IMR-90 (cell line): ENCODE results near the gene SGSH. TPM values are rescaled to one million over a fixed set of nuclear protein-coding genes. Genes with fewer than 3 reads are reported as not detected.

Experiments
- ATAC-seq: fragments of 200-7000 bp; cut with Tn5 transposase; 2 replicates; pipeline ENCODE4 v1.9.1; 2020; ENCODE audit warnings: low read depth, mild to moderate bottlenecking, moderate library complexity
- BruUV-seq: library from RNA; stranded (reverse); fragments of 400-500 nt; replicated peaks from 2 replicates; lab custom pipeline; 2021; lab: Mats Ljungman, UMichigan
- CTCF ChIA-PET: fragments of 300-600 bp; formaldehyde crosslinking; extraction: SDS; loops from one replicate; lab custom pipeline; 2021; ENCODE audit warnings: antibody characterized with exemption; lab: Yijun Ruan, JAX
- POLR2A ChIA-PET: fragments of 300-600 bp; sonication (Branson Sonifier 250); formaldehyde crosslinking; loops from one replicate; lab custom pipeline; 2022; ENCODE audit warnings: antibody characterized with exemption; ENCODE audit not compliant: unreplicated experiment; lab: Charles Lee
- DNase-seq: peaks from one replicate; pipeline ENCODE4 v3.0.0; 2013
- H2AFZ ChIP-seq: replicated peaks from 2 replicates; pipeline ENCODE3; 2013; ENCODE audit warnings: low read length, mild to moderate bottlenecking; ENCODE audit not compliant: poor library complexity
- H2AK5ac ChIP-seq: 2 replicates; pipeline ENCODE4 v1.6.1; 2013; ENCODE audit warnings: low read depth, low read length, inconsistent platforms
- H2AK9ac ChIP-seq: replicated peaks from 2 replicates; pipeline ENCODE3; 2013; ENCODE audit warnings: mild to moderate bottlenecking, low read depth, low read length, moderate library complexity; ENCODE audit not compliant: poor library complexity
- H2BK120ac ChIP-seq: 2 replicates; pipeline ENCODE4 v1.6.1; 2013; ENCODE audit warnings: low read depth, low read length, inconsistent platforms
- H2BK15ac ChIP-seq: 3 replicates; pipeline ENCODE4 v1.6.1; 2013; ENCODE audit warnings: low read depth, low read length, inconsistent platforms
- H2BK20ac ChIP-seq: 2 replicates; pipeline ENCODE4 v1.6.1; 2013; ENCODE audit warnings: low read depth, mild to moderate bottlenecking, inconsistent platforms, low read length, moderate library complexity
- H2BK5ac ChIP-seq: 2 replicates; pipeline ENCODE4 v1.6.1; 2013; ENCODE audit warnings: mild to moderate bottlenecking, low read depth, low read length, inconsistent platforms; ENCODE audit not compliant: poor library complexity, severe bottlenecking
- H3K14ac ChIP-seq: replicated peaks from 2 replicates; pipeline ENCODE4 v1.6.1; 2013; ENCODE audit warnings: low read depth, low read length, inconsistent platforms
- H3K18ac ChIP-seq: 2 replicates; pipeline ENCODE4 v1.6.1; 2013; ENCODE audit warnings: low read depth, low read length, control low read depth
- H3K23ac ChIP-seq: 2 replicates; pipeline ENCODE4 v1.6.1; 2013; ENCODE audit warnings: low read depth, low read length, inconsistent platforms
- H3K27ac ChIP-seq: 2 replicates; pipeline ENCODE4 v1.5.1; 2013; ENCODE audit warnings: mild to moderate bottlenecking, control low read depth, low read length; ENCODE audit not compliant: insufficient read depth
- H3K27me3 ChIP-seq: 2 replicates; pipeline ENCODE4 v1.6.1; 2013; ENCODE audit warnings: low read length; ENCODE audit not compliant: control insufficient read depth, insufficient read depth
- H3K36me3 ChIP-seq: 2 replicates; pipeline ENCODE4 v1.6.1; 2013; ENCODE audit warnings: low read length, mixed read lengths; ENCODE audit not compliant: control insufficient read depth, insufficient read depth
- H3K4ac ChIP-seq: 2 replicates; pipeline ENCODE4 v1.6.1; 2013; ENCODE audit warnings: low read depth, low read length, inconsistent platforms
- H3K4me1 ChIP-seq: 2 replicates; pipeline ENCODE4 v1.6.1; 2013; ENCODE audit warnings: low read length, mixed read lengths; ENCODE audit not compliant: control insufficient read depth, insufficient read depth
- H3K4me2 ChIP-seq: 2 replicates; pipeline ENCODE4 v1.6.1; 2013; ENCODE audit warnings: low read depth, mild to moderate bottlenecking, control low read depth, low read length, moderate library complexity
- H3K4me3 ChIP-seq: 2 replicates; pipeline ENCODE4 v1.5.1; 2013; ENCODE audit warnings: low read depth, mild to moderate bottlenecking, control low read depth, low read length, moderate library complexity; ENCODE audit not compliant: insufficient read depth
- H3K56ac ChIP-seq: 2 replicates; pipeline ENCODE4 v1.6.1; 2013; ENCODE audit warnings: low read length, inconsistent platforms; ENCODE audit not compliant: insufficient read depth; ENCODE audit errors: extremely low read depth
- H3K79me1 ChIP-seq, 2 experiments: 2 replicates each; pipeline ENCODE4 v1.6.1; 2013; ENCODE audit warnings: low read length in 2 of 2, inconsistent platforms in 1 of 2, low read depth in 1 of 2
- H3K9ac ChIP-seq: 2 replicates; pipeline ENCODE4 v1.6.1; 2013; ENCODE audit warnings: low read depth, low read length, control low read depth
- H3K9me1 ChIP-seq: 2 replicates; pipeline ENCODE4 v1.6.1; 2013; ENCODE audit warnings: low read length, inconsistent platforms; ENCODE audit not compliant: insufficient read depth
- H3K9me3 ChIP-seq: 2 replicates; pipeline ENCODE4 v1.6.1; 2013; ENCODE audit warnings: low read length; ENCODE audit not compliant: control insufficient read depth, insufficient read depth
- H4K20me1 ChIP-seq: 2 replicates; pipeline ENCODE4 v1.6.1; 2013; ENCODE audit warnings: low read length, inconsistent platforms; ENCODE audit not compliant: insufficient read depth
- H4K5ac ChIP-seq: 2 replicates; pipeline ENCODE4 v1.6.1; 2013; ENCODE audit warnings: mild to moderate bottlenecking, low read depth, low read length, control low read depth
- H4K8ac ChIP-seq, 2 experiments: 2 replicates each; pipeline ENCODE4 v1.6.1; 2013; ENCODE audit warnings: low read depth in 2 of 2, low read length in 2 of 2, control low read depth in 1 of 2, inconsistent platforms in 1 of 2
- H4K91ac ChIP-seq: 2 replicates; pipeline ENCODE4 v1.6.1; 2013; ENCODE audit warnings: low read depth, low read length, inconsistent platforms; ENCODE audit not compliant: insufficient read depth
- BHLHE40 ChIP-seq: fragments of 150-350 bp; IDR thresholded peaks from 2 replicates; pipeline ENCODE4 v1.6.1; 2016; ENCODE audit warnings: mild to moderate bottlenecking, low read depth, low read length
- CEBPB ChIP-seq: IDR thresholded peaks from 2 replicates; pipeline ENCODE4 v1.6.1; 2012; ENCODE audit warnings: low read depth, low read length, improper control_type of control experiment
- CHD1 ChIP-seq: IDR thresholded peaks from 2 replicates; pipeline ENCODE4 v1.6.1; 2012; ENCODE audit warnings: low read depth, low read length, improper control_type of control experiment
- CTCF ChIP-seq: conservative IDR thresholded peaks from 2 replicates; pipeline ENCODE4 v1.5.1; 2012; ENCODE audit warnings: mild to moderate bottlenecking, low read depth, low read length, improper control_type of control experiment
- ELK1 ChIP-seq: fragments of 150-350 bp; IDR thresholded peaks from 2 replicates; pipeline ENCODE4 v1.6.1; 2016; ENCODE audit warnings: low read depth, mild to moderate bottlenecking, low read length, moderate library complexity, borderline replicate concordance
- FOS ChIP-seq: fragments of 150-350 bp; IDR thresholded peaks from 2 replicates; pipeline ENCODE4 v1.6.1; 2016; ENCODE audit warnings: low read depth, low read length
- MAFK ChIP-seq: IDR thresholded peaks from 2 replicates; pipeline ENCODE4 v1.6.1; 2012; ENCODE audit warnings: low read depth, low read length, improper control_type of control experiment
- MAZ ChIP-seq: IDR thresholded peaks from 2 replicates; pipeline ENCODE4 v1.6.1; 2012; ENCODE audit warnings: low read depth, mild to moderate bottlenecking, low read length, improper control_type of control experiment, moderate library complexity, borderline replicate concordance
- NFE2L2 ChIP-seq: fragments of 150-350 bp; IDR thresholded peaks from 2 replicates; pipeline ENCODE4 v1.6.1; 2016; ENCODE audit warnings: low read depth, mild to moderate bottlenecking, low read length
- POLR2A ChIP-seq: IDR thresholded peaks from 2 replicates; pipeline ENCODE4 v1.6.1; 2012; ENCODE audit warnings: mild to moderate bottlenecking, low read depth, low read length
- RAD21 ChIP-seq: IDR thresholded peaks from 2 replicates; pipeline ENCODE4 v1.6.1; 2012; ENCODE audit warnings: low read length, improper control_type of control experiment
- RCOR1 ChIP-seq: IDR thresholded peaks from 2 replicates; pipeline ENCODE4 v1.6.1; 2012; ENCODE audit warnings: mild to moderate bottlenecking, low read length, improper control_type of control experiment; ENCODE audit not compliant: insufficient replicate concordance
- RFX5 ChIP-seq: IDR thresholded peaks from 2 replicates; pipeline ENCODE4 v1.8.0; 2012; ENCODE audit warnings: low read depth, mild to moderate bottlenecking, low read length, moderate library complexity
- SMC3 ChIP-seq: fragments of 150-350 bp; IDR thresholded peaks from 2 replicates; pipeline ENCODE4 v1.6.1; 2016; ENCODE audit warnings: low read depth, mild to moderate bottlenecking, antibody characterized with exemption, low read length, moderate library complexity
- WGBS, 2 experiments: methylation state at CpG; one replicate each; pipeline versions ENCODE4 v1.1.5 to v1.1.7; 2013; ENCODE audit warnings: missing lambda C conversion rate in 2 of 2; ENCODE audit not compliant: insufficient read length in 1 of 2; ENCODE audit errors: extremely low coverage in 2 of 2; 5-methylcytosine and 5-hydroxymethylcytosine counted together
- dilution Hi-C: fragments of 300-500 bp; cut with HindIII; formaldehyde crosslinking; loops from one replicate; pipeline ENCODE4 v1.14.3; 2018; ENCODE audit warnings: low sequenced_read_pairs; ENCODE audit not compliant: unreplicated experiment
- in situ Hi-C: fragments of 300-500 bp; cut with MboI; formaldehyde crosslinking; loops from 3 replicates; pipeline ENCODE4 v1.14.3; 2019; ENCODE audit warnings: low sequenced_read_pairs, inconsistent platforms, mixed read lengths
- intact Hi-C: fragments of 100-400 bp; cut with micrococcal nuclease; formaldehyde crosslinking; loops from 2 replicates; pipeline ENCODE4 v1.10.0; 2022
- polyA plus RNA-seq, 3 experiments: library from polyadenylated mRNA; depleted of rRNA; stranded (reverse); fragments of >200 nt; gene quantifications; 2 replicates each; pipeline ENCODE4 v1.2.3, GENCODE V29; 2012; ENCODE audit warnings: low replicate concordance in 1 of 3
- total RNA-seq: library from RNA; depleted of rRNA; stranded (reverse); fragments of >200 nt; gene quantifications from 2 replicates; pipeline ENCODE4 v1.2.3, GENCODE V29; 2012
- TF ChIP-seq, protein P1 (sequence below): fragments of 150-350 bp; IDR thresholded peaks from 2 replicates; pipeline ENCODE4 v1.6.1; 2017; ENCODE audit warnings: mild to moderate bottlenecking, antibody characterized with exemption, low read length, low read depth

SGSH gene
- total and polyA plus RNA-seq, 2 of the 4 experiments (the other 2 are of a cell fraction): 3.0 to 41.5 TPM

DNA sequence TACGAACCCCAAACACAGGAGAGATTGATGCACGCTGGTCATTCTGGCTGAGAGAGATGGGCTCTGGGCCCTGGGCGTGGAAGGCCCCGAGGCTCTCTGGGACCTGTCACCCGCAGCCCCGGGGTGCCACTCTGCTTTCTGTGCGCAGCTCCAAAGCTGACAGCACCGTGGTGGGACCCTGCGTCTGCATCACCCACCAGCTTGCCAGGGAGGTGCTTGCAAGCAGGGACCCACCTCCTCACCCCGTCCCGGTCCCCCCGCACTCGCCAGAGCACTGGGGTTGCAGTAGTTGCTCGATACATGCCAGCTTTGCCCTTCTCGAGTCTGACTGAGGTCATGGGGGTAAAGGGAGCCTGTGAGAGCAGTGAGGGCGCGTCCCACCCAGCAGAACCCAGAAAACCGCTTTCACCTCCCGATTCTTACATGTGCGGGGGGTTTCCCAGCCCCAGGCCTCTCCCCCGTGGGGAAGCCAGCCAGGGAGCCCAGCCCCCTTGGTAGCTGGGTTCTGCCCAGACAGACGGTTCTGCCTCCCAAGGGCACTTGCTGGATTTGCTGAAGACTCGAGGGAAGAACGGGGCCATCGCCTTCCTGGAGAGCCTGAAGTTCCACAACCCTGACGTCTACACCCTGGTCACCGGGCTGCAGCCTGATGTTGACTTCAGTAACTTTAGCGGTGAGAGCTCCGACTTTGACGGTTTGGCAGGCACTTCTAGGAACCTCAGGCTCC lies 37.9 kb downstream of the SGSH start:
- Histone ChIP-seq H3K27ac (no peak overlapping the region), H4K91ac (no peak overlapping the region), H2AK9ac (no peak overlapping the region), H2BK120ac (no peak overlapping the region), H4K5ac (no peak overlapping the region), H4K8ac (no peak overlapping the region), H3K4me1 (peaks cover under 1% of the 10 kb centered on the region; the same call in 1 of the 2 replicates), H3K36me3 (no peaks in the 10 kb centered on the region), H2BK20ac (no peak overlapping the region), H3K14ac (no peak overlapping the region), H3K79me1 (no peaks in the 10 kb centered on the region), H3K4me2 (no peak overlapping the region), H3K27me3 (peaks cover 26% of the 10 kb centered on the region), H3K18ac (no peak overlapping the region), H3K9me3 (no peaks in the 10 kb centered on the region), H3K9me1 (no peaks in the 10 kb centered on the region; the same call in 1 of the 2 replicates), H2AK5ac (no peak overlapping the region), H3K4ac (no peak overlapping the region), H2BK15ac (no peak overlapping the region), H3K9ac (no peak overlapping the region), H2AFZ (no peak overlapping the region), H3K23ac (no peak overlapping the region), H4K20me1 (no peaks in the 10 kb centered on the region), H3K4me3 (no peak overlapping the region), H2BK5ac (no peak overlapping the region), H3K56ac (no peak overlapping the region)
- DNase-seq (no peak), ATAC-seq (no peak)
- no TSS peak for BruUV-seq
- in situ Hi-C loops: no loop called here
- dilution Hi-C loops: no loop called here
- ChIA-PET CTCF (interaction anchor here (0.6 kb wide), 1 partner anchor 18 kb away, joined by 3 read pairs; no protein-coding TSS in a partner anchor), POLR2A (no interaction called here)
- intact Hi-C loops: no loop called here
- WGBS, 2 experiments: 73% methylated on average over 16 of the region's 30 CpGs; no CpG with 5 or more reads in 1 of the 2 experiments
- TF ChIP-seq, protein P1, sequence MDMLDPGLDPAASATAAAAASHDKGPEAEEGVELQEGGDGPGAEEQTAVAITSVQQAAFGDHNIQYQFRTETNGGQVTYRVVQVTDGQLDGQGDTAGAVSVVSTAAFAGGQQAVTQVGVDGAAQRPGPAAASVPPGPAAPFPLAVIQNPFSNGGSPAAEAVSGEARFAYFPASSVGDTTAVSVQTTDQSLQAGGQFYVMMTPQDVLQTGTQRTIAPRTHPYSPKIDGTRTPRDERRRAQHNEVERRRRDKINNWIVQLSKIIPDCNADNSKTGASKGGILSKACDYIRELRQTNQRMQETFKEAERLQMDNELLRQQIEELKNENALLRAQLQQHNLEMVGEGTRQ: no peak
- TF ChIP-seq ELK1 (no peak), BHLHE40 (no peak), CTCF (no peak), CEBPB (no peak), SMC3 (no peak), POLR2A (no peak), FOS (no peak), MAZ (no peak), RFX5 (no peak), CHD1 (no peak), MAFK (no peak), RAD21 (no peak), RCOR1 (no peak), NFE2L2 (no peak)
